Endothelial cell of umbilical vein (primary cell): ENCODE measurements around the gene GRIK3. TPM values are rescaled to one million over a fixed set of nuclear protein-coding genes. Genes with fewer than 3 reads are reported as not detected.

Experiments
- BruUV-seq: library from RNA; stranded (reverse); fragments of 400-500 nt; replicated peaks from 2 replicates; lab custom pipeline; 2021; lab: Mats Ljungman, UMichigan
- CTCF ChIA-PET: fragments of 300-600, 350-600 bp; sonication (Branson Sonifier 250); formaldehyde crosslinking; loops from one replicate; lab custom pipeline; 2021; ENCODE audit warnings: antibody characterized with exemption, inconsistent platforms; lab: Charles Lee
- POLR2A ChIA-PET: fragments of 300-600, 350-600 bp; sonication (Branson Sonifier 250); formaldehyde crosslinking; loops from one replicate; lab custom pipeline; 2021; ENCODE audit warnings: antibody characterized with exemption, inconsistent platforms; lab: Charles Lee
- DNase-seq: peaks from one replicate; pipeline ENCODE4 v3.0.0-alpha.2; 2011; ENCODE audit warnings: low read depth, low spot score
- FAIRE-seq: peaks from 2 replicates; lab custom pipeline; 2011; peaks lifted over from hg19 to GRCh38; lab: Jason Lieb, UNC
- H2AFZ ChIP-seq: 2 replicates; pipeline ENCODE4 v1.6.0; 2012; ENCODE audit warnings: low read depth, low read length, control low read depth, inconsistent platforms
- H3K27ac ChIP-seq: 2 replicates; pipeline ENCODE4 v1.5.1; 2011; ENCODE audit warnings: low read depth, mild to moderate bottlenecking, control low read depth, low read length, moderate library complexity; ENCODE audit not compliant: insufficient read depth
- H3K27me3 ChIP-seq, 2 experiments: 2 replicates each; pipeline versions ENCODE4 v1.6.0 to v1.6.1; 2011; ENCODE audit warnings: low read length in 2 of 2, mixed read lengths in 1 of 2; ENCODE audit not compliant: control insufficient read depth in 2 of 2, insufficient read depth in 2 of 2
- H3K36me3 ChIP-seq, 2 experiments: 2 replicates in 1 of 2; 3 replicates in 1 of 2; pipeline ENCODE4 v1.5.1; 2011; ENCODE audit warnings: low read length in 2 of 2, mild to moderate bottlenecking in 1 of 2, moderate library complexity in 1 of 2; ENCODE audit not compliant: control insufficient read depth in 2 of 2, insufficient read depth in 2 of 2; ENCODE audit errors: extremely low read depth in 1 of 2
- H3K4me1 ChIP-seq: 3 replicates; pipeline ENCODE4 v1.5.1; 2011; ENCODE audit warnings: mild to moderate bottlenecking, low read length; ENCODE audit not compliant: control insufficient read depth, insufficient read depth; ENCODE audit errors: extremely low read depth
- H3K4me2 ChIP-seq: 2 replicates; pipeline ENCODE4 v1.6.1; 2011; ENCODE audit warnings: low read length, control low read depth, mixed read lengths; ENCODE audit not compliant: insufficient read depth
- H3K4me3 ChIP-seq, 3 experiments: fragments of 200-600 bp in 1 of 3; sonication (generic), shearing (Covaris generic) in 1 of 3; replicated peaks in 1 of 3; 2 replicates each; pipeline ENCODE4 v1.5.1; 2011 to 2016; ENCODE audit warnings: control low read depth in 3 of 3, low read length in 3 of 3, mild to moderate bottlenecking in 2 of 3, inconsistent platforms in 1 of 3, low read depth in 1 of 3, moderate library complexity in 1 of 3; ENCODE audit not compliant: insufficient read depth in 1 of 3
- H3K79me2 ChIP-seq: 2 replicates; pipeline ENCODE4 v1.6.0; 2012; ENCODE audit warnings: low read length, inconsistent platforms; ENCODE audit not compliant: control insufficient read depth, insufficient read depth
- H3K9ac ChIP-seq: replicated peaks from 2 replicates; pipeline ENCODE3; 2011; ENCODE audit warnings: low read length, control low read depth; ENCODE audit not compliant: insufficient read depth; ENCODE audit errors: extremely low read depth
- H3K9me1 ChIP-seq: replicated peaks from 3 replicates; pipeline ENCODE4 v1.6.0; 2011; ENCODE audit warnings: mild to moderate bottlenecking, low read length; ENCODE audit not compliant: control insufficient read depth, insufficient read depth; ENCODE audit errors: extremely low read depth
- H3K9me3 ChIP-seq: replicated peaks from 2 replicates; pipeline ENCODE4 v1.5.1; 2012; ENCODE audit warnings: low read length, inconsistent platforms; ENCODE audit not compliant: control insufficient read depth, insufficient read depth
- H4K20me1 ChIP-seq: replicated peaks from 2 replicates; pipeline ENCODE3; 2011; ENCODE audit warnings: mild to moderate bottlenecking, low read length; ENCODE audit not compliant: control insufficient read depth, insufficient read depth; ENCODE audit errors: extremely low read depth
- EZH2 ChIP-seq: IDR thresholded peaks from 2 replicates; pipeline ENCODE4 v1.6.1; 2012; ENCODE audit warnings: borderline replicate concordance, low read depth, mild to moderate bottlenecking, moderate library complexity, low read length, inconsistent platforms; ENCODE audit not compliant: severe bottlenecking
- FOS ChIP-seq: IDR thresholded peaks from 2 replicates; pipeline ENCODE4 v1.6.1; 2011; ENCODE audit warnings: mild to moderate bottlenecking, low read length, moderate library complexity, borderline replicate concordance; ENCODE audit not compliant: insufficient read depth
- GATA2 ChIP-seq: IDR thresholded peaks from 2 replicates; pipeline ENCODE4 v1.7.0; 2011; ENCODE audit warnings: low read depth, mild to moderate bottlenecking, moderate library complexity, mixed read lengths, low read length; ENCODE audit not compliant: insufficient read length, insufficient read depth
- JUN ChIP-seq: IDR thresholded peaks from 2 replicates; pipeline ENCODE4 v1.6.1; 2011; ENCODE audit warnings: borderline replicate concordance, low read depth; ENCODE audit not compliant: insufficient read length, insufficient read depth
- MYC ChIP-seq: IDR thresholded peaks from one replicate; pipeline ENCODE4 v1.6.1; 2011; ENCODE audit warnings: mild to moderate bottlenecking, low read depth, low read length
- POLR2A ChIP-seq: IDR thresholded peaks from 2 replicates; pipeline ENCODE4 v1.6.1; 2012; ENCODE audit warnings: low read depth, mild to moderate bottlenecking, control low read depth, low read length
- POLR2AphosphoS5 ChIP-seq: IDR thresholded peaks from 2 replicates; pipeline ENCODE4 v1.6.1; 2012; ENCODE audit warnings: low read depth, mild to moderate bottlenecking, control low read depth, low read length, moderate library complexity; ENCODE audit not compliant: insufficient read depth
- dilution Hi-C: fragments of 300-500 bp; cut with MboI; formaldehyde crosslinking; loops from one replicate; pipeline ENCODE4 v1.15.0; 2019; ENCODE audit warnings: low sequenced_read_pairs; ENCODE audit not compliant: extremely low pct_ligation_motif_present
- intact Hi-C: fragments of 100-400 bp; cut with micrococcal nuclease; formaldehyde crosslinking; loops from one replicate; pipeline ENCODE4 v1.10.0; 2022
- polyA plus RNA-seq, 4 experiments: library from polyadenylated mRNA; depleted of rRNA in 3 of 4; stranded (reverse) in 3 of 4; unstranded in 1 of 4; fragments of >200 nt; gene quantifications; 2 replicates each; pipeline versions ENCODE4 v1.2.1 to v1.2.3, GENCODE V29; 2011 to 2012; ENCODE audit warnings: missing spikeins in 1 of 4
- total RNA-seq: library from RNA; stranded (reverse); gene quantifications from 2 replicates; pipeline ENCODE4 v1.2.3, GENCODE V29; 2021
- TF ChIP-seq, protein P1 (sequence below), 2 donors: IDR thresholded peaks; 1 replicate in 1 of 2; 2 replicates in 1 of 2; pipeline ENCODE4 v1.5.1; 2011; ENCODE audit warnings: low read length in 2 of 2, mild to moderate bottlenecking in 2 of 2, moderate library complexity in 2 of 2, control low read depth in 1 of 2, inconsistent platforms in 1 of 2, low read depth in 1 of 2; ENCODE audit not compliant: insufficient read depth in 1 of 2; ENCODE audit errors: extremely low read depth in 1 of 2
- TF ChIP-seq, protein P2 (sequence below): IDR thresholded peaks from 2 replicates; pipeline ENCODE4 v1.6.1; 2011; ENCODE audit not compliant: insufficient read depth, insufficient read length

Gene GRIK3
- total and polyA plus RNA-seq, 2 donors (not counting 3 experiments of a cell fraction or from before 2014, with no cell fraction given) = not detected

DNA sequence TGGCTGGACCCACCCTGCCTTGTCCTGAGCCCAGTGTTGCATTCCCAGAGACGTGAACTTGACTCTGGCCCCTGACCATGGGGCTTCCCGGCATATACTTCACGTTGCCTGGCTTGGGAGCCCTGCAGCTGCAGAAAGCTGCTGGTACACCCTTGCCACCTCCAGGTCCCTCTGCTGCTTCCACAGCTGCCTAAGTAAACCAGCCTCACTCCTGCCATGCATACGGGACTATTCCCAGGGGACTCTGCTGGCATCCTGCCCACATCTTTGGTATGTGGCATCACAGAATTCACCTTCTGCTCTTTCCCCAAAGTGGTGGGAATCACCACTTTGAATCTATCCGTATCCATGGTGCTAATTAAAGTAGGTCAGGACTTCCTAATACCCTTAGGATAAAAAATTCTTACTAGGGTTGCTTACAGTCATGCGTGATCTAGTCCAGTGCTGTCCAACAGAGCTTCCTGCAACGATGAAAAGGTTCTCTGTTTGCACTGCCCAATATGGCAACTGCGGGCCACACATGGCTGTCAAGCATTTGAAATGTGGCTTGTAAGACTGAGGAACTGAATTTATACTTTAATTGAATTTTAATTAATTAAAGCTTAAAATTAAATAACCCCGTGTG, 203.0 kb downstream of the GRIK3 start:
- Histone ChIP-seq H2AFZ (no peak overlapping the region), H4K20me1 (no peaks in the 10 kb centered on the region), H3K27me3 (no peaks in the 10 kb centered on the region), H3K9me1 (no peaks in the 10 kb centered on the region), H3K4me1 (no peaks in the 10 kb centered on the region), H3K27ac (no peak overlapping the region), H3K9ac (no peak overlapping the region), H3K4me3 (no peak overlapping the region), H3K9me3 (no peaks in the 10 kb centered on the region), H3K4me2 (no peak overlapping the region), H3K36me3 (no peaks in the 10 kb centered on the region), H3K79me2 (no peaks in the 10 kb centered on the region)
- DNase-seq (no peak), FAIRE-seq (no peak)
- no peak for TF ChIP-seq FOS
- TF ChIP-seq, protein P1, sequence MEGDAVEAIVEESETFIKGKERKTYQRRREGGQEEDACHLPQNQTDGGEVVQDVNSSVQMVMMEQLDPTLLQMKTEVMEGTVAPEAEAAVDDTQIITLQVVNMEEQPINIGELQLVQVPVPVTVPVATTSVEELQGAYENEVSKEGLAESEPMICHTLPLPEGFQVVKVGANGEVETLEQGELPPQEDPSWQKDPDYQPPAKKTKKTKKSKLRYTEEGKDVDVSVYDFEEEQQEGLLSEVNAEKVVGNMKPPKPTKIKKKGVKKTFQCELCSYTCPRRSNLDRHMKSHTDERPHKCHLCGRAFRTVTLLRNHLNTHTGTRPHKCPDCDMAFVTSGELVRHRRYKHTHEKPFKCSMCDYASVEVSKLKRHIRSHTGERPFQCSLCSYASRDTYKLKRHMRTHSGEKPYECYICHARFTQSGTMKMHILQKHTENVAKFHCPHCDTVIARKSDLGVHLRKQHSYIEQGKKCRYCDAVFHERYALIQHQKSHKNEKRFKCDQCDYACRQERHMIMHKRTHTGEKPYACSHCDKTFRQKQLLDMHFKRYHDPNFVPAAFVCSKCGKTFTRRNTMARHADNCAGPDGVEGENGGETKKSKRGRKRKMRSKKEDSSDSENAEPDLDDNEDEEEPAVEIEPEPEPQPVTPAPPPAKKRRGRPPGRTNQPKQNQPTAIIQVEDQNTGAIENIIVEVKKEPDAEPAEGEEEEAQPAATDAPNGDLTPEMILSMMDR (IDR thresholded peaks at IDR 0.05; ENCODE audit: extremely low read depth in 1 of 2, insufficient read depth in 1 of 2, low read depth in 1 of 2, low read length in 2 of 2) = no peak
- no peak for TF ChIP-seq EZH2
- TF ChIP-seq MYC = no peak
- no peak for TF ChIP-seq JUN
- TF ChIP-seq GATA2 = no peak
- no peak for TF ChIP-seq POLR2A
- TF ChIP-seq POLR2AphosphoS5 = no peak
- TF ChIP-seq, protein P2, sequence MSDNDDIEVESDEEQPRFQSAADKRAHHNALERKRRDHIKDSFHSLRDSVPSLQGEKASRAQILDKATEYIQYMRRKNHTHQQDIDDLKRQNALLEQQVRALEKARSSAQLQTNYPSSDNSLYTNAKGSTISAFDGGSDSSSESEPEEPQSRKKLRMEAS = no peak
- intact Hi-C loops (no loop called here), dilution Hi-C loops (no loop called here)
- ChIA-PET CTCF (no interaction called here), POLR2A (no interaction called here)
- no TSS peak for BruUV-seq
